ENCODE results near the gene CCDC40. TPM values are rescaled to one million over a fixed set of nuclear protein-coding genes. Genes with fewer than 3 reads are reported as not detected.

Gene CCDC40
- total RNA-seq, 2 donors from 2014 or later, result 21.7 to 38.9 TPM

DNA sequence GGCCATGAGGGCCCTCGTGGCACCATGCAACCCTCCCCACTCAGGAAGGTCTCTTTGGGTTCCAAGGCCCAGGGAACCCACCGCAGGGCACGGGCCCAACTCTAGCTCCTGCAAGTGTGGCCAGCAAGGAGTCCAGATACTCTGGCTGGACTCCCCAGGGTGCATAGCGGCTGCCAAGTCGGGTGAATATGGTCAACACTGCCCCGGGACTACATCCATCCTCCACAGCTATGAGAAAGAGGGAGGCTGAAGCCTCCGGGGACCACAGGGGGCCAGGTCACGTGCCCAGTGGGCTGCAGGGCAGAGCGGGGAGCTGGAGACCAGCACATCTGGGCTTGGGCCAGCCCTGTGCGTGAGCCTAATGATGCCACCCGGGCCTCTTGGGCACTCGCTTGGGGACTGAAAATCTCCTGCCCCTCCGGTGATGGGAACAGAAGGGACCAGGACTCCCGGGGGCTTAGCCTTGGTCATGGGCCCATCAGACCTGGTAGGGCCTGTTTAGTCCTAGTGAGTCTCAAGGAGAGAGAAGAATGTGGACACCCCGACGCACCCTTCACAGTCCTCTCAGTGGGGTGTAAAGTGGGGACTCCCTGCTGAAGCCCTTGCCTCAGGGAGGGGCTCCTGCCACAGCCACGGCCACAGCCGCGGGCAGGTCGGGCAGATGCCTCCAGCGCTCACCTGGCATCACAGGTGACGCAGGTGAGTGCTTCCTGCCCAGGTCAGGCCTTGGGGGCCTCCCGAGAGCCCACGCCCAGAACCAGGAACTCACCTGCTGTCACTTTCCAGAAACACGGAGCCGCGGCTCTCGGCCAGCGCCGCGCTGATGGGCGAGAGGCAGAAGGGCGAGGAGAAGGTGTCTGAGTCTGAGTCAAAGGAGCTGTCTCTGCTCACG lies 26.8 kb upstream of the CCDC40 start:
- no peak for DNase-seq
- Mint-ChIP-seq H3K36me3 (ENCODE audit: low read depth) (peaks cover 17% of the 10 kb centered on the region), H3K27ac (peak overlapping the region; percentile 52), H3K9me3 (no peaks in the 10 kb centered on the region), H3K4me1 (peaks cover 12% of the 10 kb centered on the region), H3K27me3 (ENCODE audit: insufficient read depth) (no peaks in the 10 kb centered on the region), H3K4me3 (no peak overlapping the region)
- Histone ChIP-seq H3K27ac (ENCODE audit: low read depth, low read length) (no peak overlapping the region), H3K27me3 (ENCODE audit: control insufficient read depth, insufficient read depth, low read length, poor library complexity, severe bottlenecking) (no peaks in the 10 kb centered on the region), H3K4me1 (ENCODE audit: control insufficient read depth, insufficient read depth, low read length) (no peaks in the 10 kb centered on the region), H3K9ac (ENCODE audit: extremely low read depth, low read length, poor library complexity, severe bottlenecking) (no peak overlapping the region), H3K36me3 (ENCODE audit: control insufficient read depth, insufficient read depth, low read length) (peaks cover 19% of the 10 kb centered on the region), H3K4me3 (ENCODE audit: low read length) (no peak overlapping the region), H3K9me3 (ENCODE audit: control insufficient read depth, low read length) (peaks cover 2% of the 10 kb centered on the region)
- TF ChIP-seq CTCF (conservative IDR thresholded peaks at IDR 0.05), result no peak
- WGBS, 2 experiments (ENCODE audit: insufficient coverage in 1 of 2, insufficient read length in 1 of 2), result 96 to 99% methylated on average over 26 to 34 of the region's 34 CpGs

DNA sequence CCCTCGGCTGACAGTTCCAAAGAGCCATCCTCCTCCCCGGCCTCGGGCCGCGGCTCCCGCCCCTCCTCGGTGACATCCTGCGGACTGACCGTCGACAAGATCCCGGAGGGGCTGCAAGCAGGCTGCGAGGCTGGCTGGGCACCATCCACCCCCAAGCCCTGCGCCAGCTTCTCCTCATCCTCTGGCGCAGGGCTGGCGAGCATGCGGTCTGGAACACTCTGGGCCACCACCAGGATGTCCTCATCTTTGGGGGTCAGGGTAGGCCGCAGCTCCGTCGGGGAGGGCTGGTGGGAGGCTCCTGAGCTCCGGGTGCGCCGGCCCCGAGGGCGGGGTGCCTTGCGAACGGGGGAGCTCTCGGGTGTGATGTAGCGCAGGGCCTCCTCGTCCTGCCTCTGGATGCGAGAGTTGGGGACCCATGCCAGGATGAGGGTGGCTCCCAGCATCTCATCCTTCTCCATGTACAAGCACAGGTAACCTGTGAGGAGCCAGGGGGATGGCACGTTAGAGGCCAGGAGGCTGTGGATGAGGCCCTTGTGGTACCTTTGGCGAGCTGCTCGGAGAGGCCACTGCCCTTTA lies 26.1 kb upstream of the CCDC40 start:
- Histone ChIP-seq H3K4me1 (ENCODE audit: control insufficient read depth, insufficient read depth, low read length) (no peaks in the 10 kb centered on the region), H3K36me3 (ENCODE audit: control insufficient read depth, insufficient read depth, low read length) (peaks cover 14% of the 10 kb centered on the region), H3K27me3 (ENCODE audit: control insufficient read depth, insufficient read depth, low read length, poor library complexity, severe bottlenecking) (no peaks in the 10 kb centered on the region), H3K4me3 (ENCODE audit: low read length) (no peak overlapping the region), H3K27ac (ENCODE audit: low read depth, low read length) (no peak overlapping the region), H3K9me3 (ENCODE audit: control insufficient read depth, low read length) (peaks cover 6% of the 10 kb centered on the region), H3K9ac (ENCODE audit: extremely low read depth, low read length, poor library complexity, severe bottlenecking) (no peak overlapping the region)
- Mint-ChIP-seq H3K36me3 (ENCODE audit: low read depth) (peaks cover 19% of the 10 kb centered on the region), H3K4me3 (no peak overlapping the region), H3K4me1 (peaks cover 12% of the 10 kb centered on the region), H3K27ac (no peak overlapping the region), H3K27me3 (ENCODE audit: insufficient read depth) (no peaks in the 10 kb centered on the region), H3K9me3 (no peaks in the 10 kb centered on the region)
- 95 to 96% methylated on average over 31 to 33 of the region's 33 CpGs for WGBS, 2 experiments (ENCODE audit: insufficient coverage in 1 of 2, insufficient read length in 1 of 2)
- TF ChIP-seq CTCF (conservative IDR thresholded peaks at IDR 0.05), result no peak
- DNase-seq, result no peak

- H3K27me3 Mint-ChIP-seq (ENCODE audit: insufficient read depth), result no peaks in the 10 kb centered on the region
- no peak overlapping the region for H3K4me3 Mint-ChIP-seq
- peaks cover 7% of the 10 kb centered on the region for H3K4me1 Mint-ChIP-seq
- H3K9me3 Mint-ChIP-seq, result no peaks in the 10 kb centered on the region
- no peaks in the 10 kb centered on the region for H3K4me1 ChIP-seq (ENCODE audit: control insufficient read depth, insufficient read depth, low read length)
- no peak overlapping the region for H3K4me3 ChIP-seq (ENCODE audit: low read length)
- no peak for TF ChIP-seq CTCF (conservative IDR thresholded peaks at IDR 0.05)
- H3K27ac ChIP-seq (ENCODE audit: low read depth, low read length), result no peak overlapping the region
- H3K36me3 Mint-ChIP-seq (ENCODE audit: low read depth), result peaks cover 29% of the 10 kb centered on the region
- H3K27ac Mint-ChIP-seq, result no peak overlapping the region
- no peaks in the 10 kb centered on the region for H3K27me3 ChIP-seq (ENCODE audit: control insufficient read depth, insufficient read depth, low read length, poor library complexity, severe bottlenecking)
- 84 to 87% methylated on average over 7 to 9 of the region's 10 CpGs for WGBS, 2 experiments (ENCODE audit: insufficient coverage in 1 of 2, insufficient read length in 1 of 2)
- H3K9me3 ChIP-seq (ENCODE audit: control insufficient read depth, low read length), result peaks cover 6% of the 10 kb centered on the region
- no peak overlapping the region for H3K9ac ChIP-seq (ENCODE audit: extremely low read depth, low read length, poor library complexity, severe bottlenecking)
- no peak for DNase-seq
- H3K36me3 ChIP-seq (ENCODE audit: control insufficient read depth, insufficient read depth, low read length), result peaks cover 14% of the 10 kb centered on the region
Observed at GRCh38 chr17:80011989-80012555, 24.4 kb upstream of the CCDC40 start.

Data from endodermal cell (in vitro differentiated cells).